ENCODE data around the gene TTC7B.

GRCh38 chr14:90543876-90544275, 272.4 kb downstream of the TTC7B start:
- TF ChIP-seq EP300 (IDR thresholded peaks at IDR 0.05; ENCODE audit: borderline replicate concordance in 1 of 2, low read depth in 2 of 2, low read length in 2 of 2) (no peak), YY1 (IDR thresholded peaks at IDR 0.05; ENCODE audit: low read depth, low read length) (no peak), POLR2A (IDR thresholded peaks at IDR 0.05; ENCODE audit: control extremely low read depth in 1 of 2, low read depth in 2 of 2, low read length in 2 of 2) (no peak), EGR1 (IDR thresholded peaks at IDR 0.05; ENCODE audit: borderline replicate concordance, low read depth, low read length) (no peak), CTCF (IDR thresholded peaks at IDR 0.05; ENCODE audit: control extremely low read depth in 1 of 3, insufficient read depth in 1 of 3, low read depth in 1 of 3, low read length in 3 of 3) (no peak), TAF1 (IDR thresholded peaks at IDR 0.05; ENCODE audit: low read depth, low read length) (no peak), SP4 (IDR thresholded peaks at IDR 0.05; ENCODE audit: low read length) (no peak), CBX8 (IDR thresholded peaks at IDR 0.05; ENCODE audit: borderline replicate concordance, low read depth, low read length) (no peak), RFX5 (IDR thresholded peaks at IDR 0.05; ENCODE audit: borderline replicate concordance, low read depth, low read length) (no peak), ASH2L (IDR thresholded peaks at IDR 0.05; ENCODE audit: low read length) (no peak), NRF1 (IDR thresholded peaks at IDR 0.05; ENCODE audit: low read depth, low read length) (no peak), EZH2 (IDR thresholded peaks at IDR 0.05; ENCODE audit: low read depth, low read length, severe bottlenecking) (no peak), SIN3A (conservative IDR thresholded peaks at IDR 0.05 in 1 of 2, IDR thresholded peaks at IDR 0.05 in 1 of 2; ENCODE audit: low read depth in 1 of 2, low read length in 2 of 2) (no peak)
